Measurements from ENCODE around the gene TEF. TPM values are rescaled to one million over a fixed set of nuclear protein-coding genes. Genes with fewer than 3 reads are reported as not detected.

Gene TEF
- total and polyA plus RNA-seq, 9 of the 15 experiments (the other 6 are each of a cell fraction or from before 2014, with no cell fraction given), result 0.04 to 3.1 (median 1.2) TPM

- peak; percentile 72; the same call in 1 of the 2 replicates for TF ChIP-seq NBN (IDR thresholded peaks at IDR 0.05; ENCODE audit: low read depth)
- no peak for TF ChIP-seq SFPQ (IDR thresholded peaks at IDR 0.05; ENCODE audit: low read depth, low read length)
- TF ChIP-seq KAT2B (IDR thresholded peaks at IDR 0.05; ENCODE audit: low read depth, low read length), result no peak
- no peak for TF ChIP-seq TFE3 (CRISPR knock-in tag; IDR thresholded peaks at IDR 0.05)
- TF ChIP-seq, protein P1, sequence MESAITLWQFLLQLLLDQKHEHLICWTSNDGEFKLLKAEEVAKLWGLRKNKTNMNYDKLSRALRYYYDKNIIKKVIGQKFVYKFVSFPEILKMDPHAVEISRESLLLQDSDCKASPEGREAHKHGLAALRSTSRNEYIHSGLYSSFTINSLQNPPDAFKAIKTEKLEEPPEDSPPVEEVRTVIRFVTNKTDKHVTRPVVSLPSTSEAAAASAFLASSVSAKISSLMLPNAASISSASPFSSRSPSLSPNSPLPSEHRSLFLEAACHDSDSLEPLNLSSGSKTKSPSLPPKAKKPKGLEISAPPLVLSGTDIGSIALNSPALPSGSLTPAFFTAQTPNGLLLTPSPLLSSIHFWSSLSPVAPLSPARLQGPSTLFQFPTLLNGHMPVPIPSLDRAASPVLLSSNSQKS (CRISPR knock-in tag; IDR thresholded peaks at IDR 0.05), result no peak
- TF ChIP-seq SUPT5H (IDR thresholded peaks at IDR 0.05), result peak; percentile 99
- TF ChIP-seq GABPB2 (CRISPR knock-in tag; conservative IDR thresholded peaks at IDR 0.05), result no peak
- TF ChIP-seq LARP7 (IDR thresholded peaks at IDR 0.05), result no peak
- TF ChIP-seq HNRNPH1 (optimal IDR thresholded peaks at IDR 0.05; ENCODE audit: low read depth, low read length), result peak; percentile 84
- no peak for TF ChIP-seq MAFF (IDR thresholded peaks at IDR 0.05; ENCODE audit: low read length)
- TF ChIP-seq NR3C1 (CRISPR knock-in tag; IDR thresholded peaks at IDR 0.05), result peak; percentile 62; the same call in 1 of the 2 replicates
- no peak for TF ChIP-seq TSHZ1 (CRISPR knock-in tag; IDR thresholded peaks at IDR 0.05)
- peak in 1 of 2 experiments; percentile 74; a peak in 2 of 4 replicates for TF ChIP-seq FOXA3 (CRISPR knock-in tag; conservative IDR thresholded peaks at IDR 0.05 in 1 of 2, IDR thresholded peaks at IDR 0.05 in 1 of 2)
- TF ChIP-seq CBX5 (IDR thresholded peaks at IDR 0.05; ENCODE audit: borderline replicate concordance, low read depth), result no peak
- no peak for TF ChIP-seq CBFA2T2 (conservative IDR thresholded peaks at IDR 0.05)
- no peak for TF ChIP-seq SP2 (IDR thresholded peaks at IDR 0.05; ENCODE audit: extremely low read depth, low read depth, low read length, poor library complexity, severe bottlenecking)
Observed at GRCh38 chr22:41446639-41447434, 65.1 kb downstream of the TEF start, which contains the start of gene TOB2 (continued).
